GM12878 (cell line): ENCODE measurements around the gene WASF2. TPM values are rescaled to one million over a fixed set of nuclear protein-coding genes. Genes with fewer than 3 reads are reported as not detected.

Source experiments
- ATAC-seq: fragments of 200-7000 bp; cut with Tn5 transposase; 3 replicates; pipeline ENCODE4 v1.9.1; 2020; ENCODE audit warnings: mild to moderate bottlenecking, moderate library complexity
- BruUV-seq: library from RNA; stranded (reverse); fragments of 400-500 nt; replicated peaks from 2 replicates; lab custom pipeline; 2021; lab: Mats Ljungman, UMichigan
- CTCF ChIA-PET: fragments of 300-600 bp; sonication (Branson Sonifier 250); formaldehyde crosslinking; extraction: SDS; loops from one replicate; lab custom pipeline; 2021; ENCODE audit warnings: inconsistent platforms; lab: Yijun Ruan, JAX
- POLR2A ChIA-PET: fragments of 350-600 bp; formaldehyde crosslinking; extraction: SDS; loops from one replicate; lab custom pipeline; 2021; ENCODE audit warnings: inconsistent platforms; lab: Charles Lee
- RAD21 ChIA-PET: fragments of 300-600 bp; sonication (Branson Sonifier 250); formaldehyde crosslinking; loops from one replicate; lab custom pipeline; 2023; ENCODE audit warnings: antibody characterized with exemption; ENCODE audit not compliant: unreplicated experiment; lab: Charles Lee
- SMC1A ChIA-PET: fragments of 300-600 bp; sonication (Branson Sonifier 250); formaldehyde crosslinking; loops from one replicate; lab custom pipeline; 2023; ENCODE audit not compliant: unreplicated experiment, uncharacterized antibody; lab: Charles Lee
- DNase-seq: peaks from one replicate; pipeline ENCODE4 v3.0.0-alpha.2; 2011; ENCODE audit warnings: low read depth, low spot score
- FAIRE-seq: peaks from 3 replicates; lab custom pipeline; 2011; peaks lifted over from hg19 to GRCh38; lab: Jason Lieb, UNC
- H2AFZ ChIP-seq: 2 replicates; pipeline ENCODE4 v1.6.0; 2011; ENCODE audit warnings: low read depth, low read length, control low read depth; ENCODE audit not compliant: control insufficient read depth
- H3K27ac ChIP-seq: 2 replicates; pipeline ENCODE4 v1.5.1; 2011; ENCODE audit warnings: control low read depth; ENCODE audit not compliant: control insufficient read depth, insufficient read depth
- H3K27me3 ChIP-seq, 2 experiments: replicated peaks in 1 of 2; 2 replicates each; pipeline versions ENCODE4 v1.6.0 to v1.6.1; 2011; ENCODE audit warnings: low read length in 1 of 2; ENCODE audit not compliant: control insufficient read depth in 2 of 2, insufficient read depth in 2 of 2
- H3K36me3 ChIP-seq, 2 experiments: 2 replicates each; pipeline ENCODE4 v1.5.1; 2011; ENCODE audit warnings: low read length in 1 of 2; ENCODE audit not compliant: control insufficient read depth in 2 of 2, insufficient read depth in 2 of 2
- H3K4me1 ChIP-seq: 2 replicates; pipeline ENCODE4 v1.6.1; 2011; ENCODE audit warnings: mild to moderate bottlenecking, low read length, moderate library complexity, mixed read lengths; ENCODE audit not compliant: control insufficient read depth, insufficient read depth
- H3K4me2 ChIP-seq: 2 replicates; pipeline ENCODE4 v1.6.0; 2011; ENCODE audit warnings: control low read depth; ENCODE audit not compliant: control insufficient read depth, insufficient read depth
- H3K4me3 ChIP-seq: fragments of 200-600 bp; sonication (generic); 2 replicates; pipeline ENCODE4 v1.5.1; 2016
- H3K79me2 ChIP-seq: 2 replicates; pipeline ENCODE4 v1.6.0; 2011; ENCODE audit warnings: low read length; ENCODE audit not compliant: control insufficient read depth, insufficient read depth
- H3K9ac ChIP-seq: 2 replicates; pipeline ENCODE4 v1.8.0; 2011; ENCODE audit warnings: low read length, control low read depth, mixed read lengths; ENCODE audit not compliant: control insufficient read depth, insufficient read depth
- H3K9me3 ChIP-seq: replicated peaks from 3 replicates; pipeline ENCODE4 v1.5.1; 2011; ENCODE audit warnings: mild to moderate bottlenecking, low read length; ENCODE audit not compliant: control insufficient read depth, insufficient read depth
- H4K20me1 ChIP-seq: 2 replicates; pipeline ENCODE4 v1.6.0; 2011; ENCODE audit not compliant: control insufficient read depth, insufficient read depth
- BACH1 ChIP-seq: fragments of 450-650 bp; IDR thresholded peaks from 2 replicates; pipeline ENCODE4 v1.6.1; 2017; ENCODE audit warnings: mild to moderate bottlenecking, borderline replicate concordance
- CHD4 ChIP-seq: fragments of 200-600 bp; sonication (generic); IDR thresholded peaks from 2 replicates; pipeline ENCODE4 v1.6.1; 2016; ENCODE audit warnings: mild to moderate bottlenecking
- SKIL ChIP-seq: fragments of 450-650 bp; IDR thresholded peaks from 2 replicates; pipeline ENCODE4 v1.6.1; 2017; ENCODE audit warnings: mild to moderate bottlenecking, low read depth, inconsistent platforms; ENCODE audit not compliant: poor library complexity, severe bottlenecking
- SMAD5 ChIP-seq: IDR thresholded peaks from 2 replicates; pipeline ENCODE4 v1.6.1; 2016; ENCODE audit warnings: antibody characterized with exemption, low read depth
- SPI1 ChIP-seq: IDR thresholded peaks from 2 replicates; pipeline ENCODE4 v1.6.1; 2011; ENCODE audit warnings: low read depth, mild to moderate bottlenecking, low read length, moderate library complexity, borderline replicate concordance; ENCODE audit not compliant: insufficient read depth
- SUPT20H ChIP-seq: IDR thresholded peaks from 2 replicates; pipeline ENCODE4 v1.6.1; 2011; ENCODE audit warnings: low read depth, mild to moderate bottlenecking, low read length, moderate library complexity, borderline replicate concordance; ENCODE audit not compliant: control insufficient read depth
- ZBTB33 ChIP-seq: fragments of 450-650 bp; IDR thresholded peaks from 2 replicates; pipeline ENCODE4 v1.6.1; 2017; ENCODE audit warnings: mild to moderate bottlenecking
- WGBS: methylation state at CpG from one replicate; pipeline ENCODE4 v1.1.6; 2016; ENCODE audit warnings: low lambda C conversion rate; ENCODE audit not compliant: insufficient replicate concordance, insufficient coverage; ENCODE audit errors: missing lambda C conversion rate; 5-methylcytosine and 5-hydroxymethylcytosine counted together
- in situ Hi-C: fragments of 300-500 bp; cut with MboI; formaldehyde crosslinking; loops from 9 replicates; pipeline ENCODE4 v1.14.3; 2018; ENCODE audit warnings: mixed read lengths
- intact Hi-C: fragments of 100-400 bp; cut with micrococcal nuclease; formaldehyde crosslinking; loops from one replicate; pipeline ENCODE4 v1.14.2; 2022; ENCODE audit not compliant: unreplicated experiment
- polyA plus RNA-seq, 11 experiments: library from polyadenylated mRNA; depleted of rRNA in 4 of 11; unstranded in 6 of 11; stranded (reverse) in 5 of 11; fragments of >200 nt; fragmentation: Nextera tagmentation in 4 of 11; fragmentation: Illumina TruSeq in 1 of 11; extraction: Ambion mirVana in 4 of 11; extraction: Trizol in 1 of 11; gene quantifications; 1 replicate in 1 of 11; 2 replicates in 10 of 11; pipeline versions ENCODE4 v1.2.1 to v1.2.3, GENCODE V29; 2011 to 2016; ENCODE audit warnings: inconsistent platforms in 2 of 11, missing spikeins in 2 of 11, low read depth in 1 of 11
- total RNA-seq, 4 experiments: library from RNA; depleted of rRNA in 3 of 4; stranded (reverse); fragments of >200 nt in 3 of 4; fragmentation: Illumina TruSeq in 1 of 4; extraction: Trizol in 1 of 4; gene quantifications; 2 replicates each; pipeline versions ENCODE4 v1.2.1 to v1.2.3, GENCODE V29; 2013 to 2021
- TF ChIP-seq, protein P1 (sequence below): IDR thresholded peaks from 2 replicates; pipeline ENCODE4 v1.6.1; 2012; ENCODE audit warnings: low read depth, low read length, improper control_type of control experiment
- TF ChIP-seq, protein P2 (sequence below): fragments of 150-350 bp; IDR thresholded peaks from 2 replicates; pipeline ENCODE4 v1.6.1; 2014; ENCODE audit warnings: mild to moderate bottlenecking, low read depth, low read length

WASF2 gene
- total and polyA plus RNA-seq, 10 of the 15 experiments (the other 5 are each of a cell fraction or from before 2014, with no cell fraction given), result 7.0 to 111 (median 37.1) TPM

DNA sequence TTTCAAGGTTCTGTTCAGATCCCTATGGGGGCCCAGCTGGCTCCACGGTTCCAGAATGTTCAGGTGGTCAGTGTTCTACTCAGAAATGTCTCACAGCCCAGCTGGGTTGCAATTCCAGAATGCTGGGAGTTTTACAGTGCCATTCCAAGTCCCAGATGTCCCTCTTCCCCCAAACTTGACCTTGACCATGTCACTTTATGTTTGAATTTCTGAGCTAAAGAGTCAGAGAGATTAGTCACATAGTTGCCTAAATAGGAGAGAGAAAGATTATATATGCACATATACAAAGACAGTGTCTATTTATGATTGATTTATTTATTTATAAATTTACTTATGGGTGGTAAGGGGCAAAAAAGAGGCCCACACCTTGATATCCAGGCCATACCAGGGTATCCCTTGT, 95.0 kb downstream of the WASF2 start:
- Histone ChIP-seq H3K4me3 (no peak overlapping the region), H2AFZ (no peak overlapping the region), H3K9me3 (no peaks in the 10 kb centered on the region), H3K79me2 (no peaks in the 10 kb centered on the region), H3K4me2 (no peak overlapping the region), H3K27me3 (no peaks in the 10 kb centered on the region), H4K20me1 (no peaks in the 10 kb centered on the region), H3K4me1 (peaks cover 8% of the 10 kb centered on the region), H3K36me3 (no peaks in the 10 kb centered on the region), H3K9ac (no peak overlapping the region), H3K27ac (no peak overlapping the region)
- ChIA-PET CTCF (interaction anchor here (0.6 to 13.5 kb wide), 39 partner anchors 8 to 351 kb away, joined by 3 to 265 read pairs (median 5); partner anchors contain the start of genes AHDC1, CD164L2, FAM76A and MAP3K6), POLR2A (interaction anchor here (2.9 kb wide), 1 partner anchor 98 kb away, joined by 16 read pairs; no protein-coding TSS in a partner anchor), SMC1A (interaction anchor here (0.7 to 5.6 kb wide), 15 partner anchors 8 to 351 kb away, joined by 3 to 54 read pairs (median 6); partner anchors contain the start of gene AHDC1), RAD21 (interaction anchor here (0.6 to 4.9 kb wide), 24 partner anchors 21 to 350 kb away, joined by 3 to 103 read pairs (median 4); partner anchors contain the start of gene SYTL1)
- ATAC-seq (no peak), FAIRE-seq (no peak), DNase-seq (no peak)
- in situ Hi-C loops, result loop anchor here (5.0 kb wide), 4 partner anchors 93 to 293 kb away; no protein-coding TSS in a partner anchor
- 67% methylated on average over 1 of the region's 1 CpG for WGBS
- TF ChIP-seq SKIL (no peak), ZBTB33 (no peak), SUPT20H (no peak), SPI1 (no peak), SMAD5 (no peak), CHD4 (no peak), BACH1 (no peak)
- TF ChIP-seq, protein P1, sequence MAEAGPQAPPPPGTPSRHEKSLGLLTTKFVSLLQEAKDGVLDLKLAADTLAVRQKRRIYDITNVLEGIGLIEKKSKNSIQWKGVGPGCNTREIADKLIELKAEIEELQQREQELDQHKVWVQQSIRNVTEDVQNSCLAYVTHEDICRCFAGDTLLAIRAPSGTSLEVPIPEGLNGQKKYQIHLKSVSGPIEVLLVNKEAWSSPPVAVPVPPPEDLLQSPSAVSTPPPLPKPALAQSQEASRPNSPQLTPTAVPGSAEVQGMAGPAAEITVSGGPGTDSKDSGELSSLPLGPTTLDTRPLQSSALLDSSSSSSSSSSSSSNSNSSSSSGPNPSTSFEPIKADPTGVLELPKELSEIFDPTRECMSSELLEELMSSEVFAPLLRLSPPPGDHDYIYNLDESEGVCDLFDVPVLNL, result no peak
- TF ChIP-seq, protein P2, sequence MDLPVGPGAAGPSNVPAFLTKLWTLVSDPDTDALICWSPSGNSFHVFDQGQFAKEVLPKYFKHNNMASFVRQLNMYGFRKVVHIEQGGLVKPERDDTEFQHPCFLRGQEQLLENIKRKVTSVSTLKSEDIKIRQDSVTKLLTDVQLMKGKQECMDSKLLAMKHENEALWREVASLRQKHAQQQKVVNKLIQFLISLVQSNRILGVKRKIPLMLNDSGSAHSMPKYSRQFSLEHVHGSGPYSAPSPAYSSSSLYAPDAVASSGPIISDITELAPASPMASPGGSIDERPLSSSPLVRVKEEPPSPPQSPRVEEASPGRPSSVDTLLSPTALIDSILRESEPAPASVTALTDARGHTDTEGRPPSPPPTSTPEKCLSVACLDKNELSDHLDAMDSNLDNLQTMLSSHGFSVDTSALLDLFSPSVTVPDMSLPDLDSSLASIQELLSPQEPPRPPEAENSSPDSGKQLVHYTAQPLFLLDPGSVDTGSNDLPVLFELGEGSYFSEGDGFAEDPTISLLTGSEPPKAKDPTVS, result no peak
- no TSS peak for BruUV-seq
- intact Hi-C loops, result loop anchor here (1.0 to 2.0 kb wide), 2 partner anchors 268 to 292 kb away; no protein-coding TSS in a partner anchor
